HL-60 (cell line): ENCODE results near the gene FERMT3.
A peak's percentile ranks its signal among the peaks of the same experiment; 100 is the strongest.
"Not testable (repeated sequence)": the region's sequence is repeated elsewhere in the genome, so short reads cannot be mapped to it uniquely, and the experiment has no call there.

ENCODE experiments used
- DNase-seq, 2 experiments: peaks; one replicate each; pipeline ENCODE4 v3.0.0-alpha.2; 2010 to 2020; ENCODE audit warnings: low read depth in 1 of 2, low spot score in 1 of 2
- H3K27ac ChIP-seq: fragments of 250-450 bp; sonication (Bioruptor Pico); replicated peaks from 2 replicates; pipeline ENCODE4 v1.5.1; 2020; ENCODE audit warnings: mild to moderate bottlenecking, moderate library complexity
- H3K27me3 ChIP-seq: fragments of 250-450 bp; sonication (Bioruptor Pico); 2 replicates; pipeline ENCODE4 v1.5.1; 2021; ENCODE audit warnings: mild to moderate bottlenecking, moderate library complexity; ENCODE audit not compliant: insufficient read depth, poor library complexity, severe bottlenecking
- H3K4me3 ChIP-seq: replicated peaks from 2 replicates; pipeline ENCODE4 v1.5.1; 2011; ENCODE audit warnings: mild to moderate bottlenecking, control low read depth, low read length; ENCODE audit not compliant: insufficient read depth
- CTCF ChIP-seq: IDR thresholded peaks from one replicate; pipeline ENCODE4 v1.5.1; 2011; ENCODE audit warnings: low read length, control low read depth, inconsistent platforms; ENCODE audit not compliant: insufficient read depth
- GABPA ChIP-seq: IDR thresholded peaks from 2 replicates; pipeline ENCODE4 v1.6.1; 2012; ENCODE audit warnings: low read depth
- POLR2AphosphoS5 ChIP-seq: IDR thresholded peaks from 2 replicates; pipeline ENCODE4 v1.6.1; 2012; ENCODE audit warnings: low read depth
- REST ChIP-seq: IDR thresholded peaks from 2 replicates; pipeline ENCODE4 v1.6.1; 2012; ENCODE audit warnings: low read depth; ENCODE audit not compliant: insufficient replicate concordance
- SPI1 ChIP-seq: IDR thresholded peaks from 2 replicates; pipeline ENCODE4 v1.6.1; 2012; ENCODE audit warnings: low read depth, mild to moderate bottlenecking, borderline replicate concordance
- long read RNA-seq: library from polyadenylated mRNA; unstranded; transcript quantifications from one replicate; pipeline ENCODE4 v2.0.0, GENCODE V29; 2020

The FERMT3 gene
- long read RNA-seq, transcript FERMT3-201 (15 exons, 2,489 nt): minor isoform, 36 of 994 reads
- long read RNA-seq, transcript FERMT3-202 (15 exons, 2,481 nt): major isoform, 739 of 994 reads
- long read RNA-seq, partial matches to known transcripts: 36 of 994 reads
- long read RNA-seq, other reads (novel, unspliced or antisense): 183 of 994 reads

- Histone ChIP-seq H3K27me3 (no peaks in the 10 kb centered on the region), H3K27ac (peak within 1 kb of the TSS; percentile 89), H3K4me3 (peak within 1 kb of the TSS; percentile 87)
- peak; percentile 61; the same call in 1 of the 2 replicates for TF ChIP-seq POLR2AphosphoS5
- peak; percentile 61 for TF ChIP-seq GABPA
- TF ChIP-seq SPI1: peak; percentile 81; the same call in 1 of the 2 replicates
- peak; percentile 25 for TF ChIP-seq REST
- TF ChIP-seq CTCF: no peak
- peak; percentile 90 to 95 for DNase-seq
Measured at GRCh38 chr11:64206457-64207255, at the start of gene FERMT3. FERMT3 (plus strand) TSS chr11:64206721; CDS start chr11:64207365, 644 bp downstream.

GRCh38 chr11:64157631-64158394 lies 48.7 kb upstream of the FERMT3 start:
- H3K4me3 ChIP-seq: no peak overlapping the region
- TF ChIP-seq REST (no peak), GABPA (no peak), SPI1 (no peak), CTCF (no peak), POLR2AphosphoS5 (no peak)
- H3K27me3 ChIP-seq: no peaks in the 10 kb centered on the region
- no peak overlapping the region for H3K27ac ChIP-seq
- DNase-seq: no peak

GRCh38 chr11:64161037-64161436 lies 45.5 kb upstream of the FERMT3 start:
- H3K27ac ChIP-seq: no peak overlapping the region
- TF ChIP-seq GABPA (no peak), REST (no peak), POLR2AphosphoS5 (no peak), CTCF (no peak), SPI1 (no peak)
- H3K27me3 ChIP-seq: no peaks in the 10 kb centered on the region
- no peak overlapping the region for H3K4me3 ChIP-seq
- no peak for DNase-seq

GRCh38 chr11:64162769-64163168 lies 43.8 kb upstream of the FERMT3 start:
- DNase-seq, H3K27me3 ChIP-seq, H3K27ac ChIP-seq, H3K4me3 ChIP-seq: not testable (repeated sequence)
